Keratinocyte (primary cell): ENCODE data around the gene HENMT1. TPM values are rescaled to one million over a fixed set of nuclear protein-coding genes. Genes with fewer than 3 reads are reported as not detected.

ENCODE experiments used
- DNase-seq: peaks from one replicate; pipeline ENCODE4 v3.0.0-alpha.2; 2011; ENCODE audit warnings: low read depth, missing footprints, low spot score
- FAIRE-seq: peaks from 2 replicates; lab custom pipeline; 2011; peaks lifted over from hg19 to GRCh38; lab: Jason Lieb, UNC
- H2AFZ ChIP-seq: 2 replicates; pipeline ENCODE4 v1.6.0; 2012; ENCODE audit warnings: low read length, control low read depth, inconsistent platforms; ENCODE audit not compliant: control insufficient read depth
- H3K27ac ChIP-seq: 2 replicates; pipeline ENCODE4 v1.5.1; 2011; ENCODE audit warnings: low read length; ENCODE audit not compliant: control insufficient read depth, insufficient read depth
- H3K27me3 ChIP-seq: 3 replicates; pipeline ENCODE4 v1.6.0; 2011; ENCODE audit warnings: low read length; ENCODE audit not compliant: control insufficient read depth, insufficient read depth; ENCODE audit errors: extremely low read depth
- H3K36me3 ChIP-seq, 2 experiments: 2 replicates in 1 of 2; 3 replicates in 1 of 2; pipeline ENCODE4 v1.5.1; 2011; ENCODE audit warnings: low read length in 2 of 2, mild to moderate bottlenecking in 1 of 2; ENCODE audit not compliant: control insufficient read depth in 2 of 2, insufficient read depth in 2 of 2; ENCODE audit errors: extremely low read depth in 1 of 2
- H3K4me1 ChIP-seq: 3 replicates; pipeline ENCODE4 v1.5.1; 2011; ENCODE audit warnings: low read length; ENCODE audit not compliant: control insufficient read depth, insufficient read depth; ENCODE audit errors: extremely low read depth
- H3K4me2 ChIP-seq: 3 replicates; pipeline ENCODE4 v1.6.0; 2011; ENCODE audit warnings: low read depth, low read length; ENCODE audit not compliant: control insufficient read depth, insufficient read depth; ENCODE audit errors: extremely low read depth
- H3K4me3 ChIP-seq, 3 experiments: fragments of 200-600 bp in 1 of 3; sonication (generic) in 1 of 3; 2 replicates in 2 of 3; 3 replicates in 1 of 3; pipeline ENCODE4 v1.5.1; 2011 to 2016; ENCODE audit warnings: low read length in 3 of 3, mild to moderate bottlenecking in 3 of 3, control low read depth in 2 of 3, inconsistent platforms in 1 of 3, low read depth in 1 of 3, mixed read lengths in 1 of 3, mixed run types in 1 of 3, moderate library complexity in 1 of 3; ENCODE audit not compliant: control insufficient read depth in 2 of 3, insufficient read depth in 2 of 3; ENCODE audit errors: extremely low read depth in 1 of 3
- H3K79me2 ChIP-seq: 2 replicates; pipeline ENCODE4 v1.6.0; 2012; ENCODE audit warnings: low read length; ENCODE audit not compliant: control insufficient read depth, insufficient read depth
- H3K9ac ChIP-seq: 3 replicates; pipeline ENCODE4 v1.6.0; 2011; ENCODE audit warnings: low read length; ENCODE audit not compliant: control insufficient read depth, insufficient read depth; ENCODE audit errors: extremely low read depth
- H3K9me1 ChIP-seq: 3 replicates; pipeline ENCODE4 v1.6.0; 2011; ENCODE audit warnings: low read length; ENCODE audit not compliant: control insufficient read depth, insufficient read depth; ENCODE audit errors: extremely low read depth
- H3K9me3 ChIP-seq: 2 replicates; pipeline ENCODE4 v1.5.1; 2012; ENCODE audit warnings: low read depth, low read length; ENCODE audit not compliant: control insufficient read depth
- H4K20me1 ChIP-seq: 3 replicates; pipeline ENCODE4 v1.6.0; 2011; ENCODE audit warnings: low read length; ENCODE audit not compliant: control insufficient read depth, insufficient read depth; ENCODE audit errors: extremely low read depth
- CTCF ChIP-seq, 3 experiments: IDR thresholded peaks in 1 of 3; conservative IDR thresholded peaks in 1 of 3; optimal IDR thresholded peaks in 1 of 3; 2 replicates in 2 of 3; 3 replicates in 1 of 3; pipeline versions ENCODE3 to v1.5.1; 2011; ENCODE audit warnings: low read length in 3 of 3, mild to moderate bottlenecking in 3 of 3, moderate library complexity in 2 of 3, control low read depth in 1 of 3, inconsistent platforms in 1 of 3; ENCODE audit not compliant: insufficient read depth in 2 of 3; ENCODE audit errors: extremely low read depth in 1 of 3
- EZH2 ChIP-seq: IDR thresholded peaks from one replicate; pipeline ENCODE4 v1.6.1; 2012; ENCODE audit warnings: inconsistent platforms, mild to moderate bottlenecking, low read length, moderate library complexity
- dilution Hi-C: fragments of 300-500 bp; cut with MboI; formaldehyde crosslinking; loops from one replicate; pipeline ENCODE4 v1.7.0; 2020; ENCODE audit warnings: low sequenced_read_pairs; ENCODE audit not compliant: extremely low pct_ligation_motif_present
- polyA plus RNA-seq, 5 experiments: library from polyadenylated mRNA; depleted of rRNA in 3 of 5; stranded (reverse) in 3 of 5; stranded (forward) in 1 of 5; unstranded in 1 of 5; fragments of >200 nt; gene quantifications; 1 replicate in 1 of 5; 2 replicates in 3 of 5; 3 replicates in 1 of 5; pipeline versions ENCODE4 v1.2.1 to v1.2.3, GENCODE V29; 2011 to 2012; ENCODE audit warnings: missing spikeins in 2 of 5, low read depth in 1 of 5, low replicate concordance in 1 of 5

The HENMT1 gene
- polyA plus RNA-seq, 1 donor (not counting 4 experiments of a cell fraction or from before 2014, with no cell fraction given): 1.7 TPM

- Histone ChIP-seq H3K9me3 (no peaks in the 10 kb centered on the region), H3K9me1 (no peaks in the 10 kb centered on the region), H4K20me1 (no peaks in the 10 kb centered on the region), H2AFZ (no peak overlapping the region), H3K9ac (no peak overlapping the region), H3K79me2 (no peaks in the 10 kb centered on the region), H3K4me1 (no peaks in the 10 kb centered on the region), H3K36me3 (no peaks in the 10 kb centered on the region), H3K4me3 (no peak overlapping the region), H3K27me3 (no peaks in the 10 kb centered on the region), H3K27ac (no peak overlapping the region), H3K4me2 (no peak overlapping the region)
- dilution Hi-C loops: no loop called here
- DNase-seq (no peak), FAIRE-seq (no peak)
- TF ChIP-seq CTCF (optimal IDR thresholded peaks at IDR 0.05 in 1 of 3, IDR thresholded peaks at IDR 0.05 in 1 of 3, conservative IDR thresholded peaks at IDR 0.05 in 1 of 3; ENCODE audit: extremely low read depth in 1 of 3, insufficient read depth in 2 of 3, low read length in 3 of 3): no peak
- no peak for TF ChIP-seq EZH2
Observed at GRCh38 chr1:108606478-108606877, 54.4 kb downstream of the HENMT1 start.

GRCh38 chr1:108605633-108606032 lies 55.3 kb downstream of the HENMT1 start:
- Histone ChIP-seq H3K9me1 (no peaks in the 10 kb centered on the region), H4K20me1 (no peaks in the 10 kb centered on the region), H3K27ac (no peak overlapping the region), H3K36me3 (no peaks in the 10 kb centered on the region), H3K9ac (no peak overlapping the region), H3K4me1 (no peaks in the 10 kb centered on the region), H2AFZ (no peak overlapping the region), H3K79me2 (no peaks in the 10 kb centered on the region), H3K9me3 (no peaks in the 10 kb centered on the region), H3K4me3 (no peak overlapping the region), H3K27me3 (no peaks in the 10 kb centered on the region), H3K4me2 (no peak overlapping the region)
- no peak for TF ChIP-seq EZH2
- no peak for TF ChIP-seq CTCF (optimal IDR thresholded peaks at IDR 0.05 in 1 of 3, IDR thresholded peaks at IDR 0.05 in 1 of 3, conservative IDR thresholded peaks at IDR 0.05 in 1 of 3; ENCODE audit: extremely low read depth in 1 of 3, insufficient read depth in 2 of 3, low read length in 3 of 3)
- DNase-seq: no peak
- dilution Hi-C loops: no loop called here
- FAIRE-seq: no peak
